H1 (cell line): ENCODE data around the gene ZDHHC17. TPM values are rescaled to one million over a fixed set of nuclear protein-coding genes. Genes with fewer than 3 reads are reported as not detected.

Experiments used
- ASH2L ChIP-seq: fragments of 200-600, 300-600 bp; sonication (generic); IDR thresholded peaks from one replicate; pipeline ENCODE4 v1.7.1; 2017; ENCODE audit warnings: low read length
- BCL11A ChIP-seq, 2 experiments: IDR thresholded peaks; one replicate each; pipeline ENCODE4 v1.6.1; 2011; ENCODE audit warnings: low read depth in 2 of 2, low read length in 2 of 2, mild to moderate bottlenecking in 2 of 2
- CHD7 ChIP-seq: fragments of 300-600 bp; sonication (generic); IDR thresholded peaks from 2 replicates; pipeline ENCODE4 v1.7.1; 2012; ENCODE audit warnings: low read length, moderate library complexity, mild to moderate bottlenecking, inconsistent platforms; ENCODE audit not compliant: insufficient replicate concordance
- GABPA ChIP-seq: IDR thresholded peaks from 2 replicates; pipeline ENCODE4 v1.6.1; 2011; ENCODE audit warnings: mild to moderate bottlenecking, low read length, moderate library complexity, borderline replicate concordance; ENCODE audit not compliant: insufficient read depth
- NANOG ChIP-seq: IDR thresholded peaks from 2 replicates; pipeline ENCODE4 v1.6.1; 2011; ENCODE audit warnings: low read length, low read depth, mild to moderate bottlenecking, inconsistent platforms; ENCODE audit not compliant: insufficient read depth, poor library complexity, severe bottlenecking
- PHF8 ChIP-seq: fragments of 200-600 bp; sonication (generic); conservative IDR thresholded peaks from 2 replicates; pipeline ENCODE4 v1.7.1; 2012; ENCODE audit warnings: low read depth, mild to moderate bottlenecking, inconsistent platforms, low read length, moderate library complexity
- POLR2A ChIP-seq, 2 experiments: IDR thresholded peaks; 1 replicate in 1 of 2; 2 replicates in 1 of 2; pipeline ENCODE4 v1.6.1; 2011; ENCODE audit warnings: low read depth in 2 of 2, low read length in 2 of 2, mild to moderate bottlenecking in 2 of 2; ENCODE audit errors: control extremely low read depth in 1 of 2
- SRF ChIP-seq: IDR thresholded peaks from 2 replicates; pipeline ENCODE4 v1.6.1; 2011; ENCODE audit warnings: mild to moderate bottlenecking, low read depth, low read length, moderate library complexity
- TAF7 ChIP-seq: optimal IDR thresholded peaks from 2 replicates; pipeline ENCODE3; 2011; ENCODE audit warnings: low read depth, mild to moderate bottlenecking, inconsistent platforms, low read length, moderate library complexity, borderline replicate concordance
- TBP ChIP-seq: IDR thresholded peaks from 2 replicates; pipeline ENCODE4 v1.6.1; 2011; ENCODE audit warnings: low read depth, low read length, improper control_type of control experiment
- polyA plus RNA-seq, 7 experiments: library from polyadenylated mRNA; depleted of rRNA in 3 of 7; stranded (reverse) in 5 of 7; unstranded in 2 of 7; fragments of >200 nt in 5 of 7; fragments of 200-250 nt in 2 of 7; gene quantifications; 1 replicate in 5 of 7; 2 replicates in 1 of 7; 4 replicates in 1 of 7; pipeline versions ENCODE4 v1.2.1 to v1.2.3, GENCODE V29; 2011 to 2013; ENCODE audit warnings: missing spikeins in 2 of 7, mixed read lengths in 2 of 7
- total RNA-seq: library from RNA; stranded (reverse); fragmentation: NEBNext Ultra II Directional; extraction: Animal tissue kit (Norgen Biotek cat#: 25700); gene quantifications from 2 replicates; pipeline ENCODE4 v1.2.1, GENCODE V29; 2021

The ZDHHC17 gene
- total and polyA plus RNA-seq, 2 of the 8 experiments (the other 6 are each of a cell fraction or from before 2014, with no cell fraction given), result 27.6 to 28.9 TPM

DNA sequence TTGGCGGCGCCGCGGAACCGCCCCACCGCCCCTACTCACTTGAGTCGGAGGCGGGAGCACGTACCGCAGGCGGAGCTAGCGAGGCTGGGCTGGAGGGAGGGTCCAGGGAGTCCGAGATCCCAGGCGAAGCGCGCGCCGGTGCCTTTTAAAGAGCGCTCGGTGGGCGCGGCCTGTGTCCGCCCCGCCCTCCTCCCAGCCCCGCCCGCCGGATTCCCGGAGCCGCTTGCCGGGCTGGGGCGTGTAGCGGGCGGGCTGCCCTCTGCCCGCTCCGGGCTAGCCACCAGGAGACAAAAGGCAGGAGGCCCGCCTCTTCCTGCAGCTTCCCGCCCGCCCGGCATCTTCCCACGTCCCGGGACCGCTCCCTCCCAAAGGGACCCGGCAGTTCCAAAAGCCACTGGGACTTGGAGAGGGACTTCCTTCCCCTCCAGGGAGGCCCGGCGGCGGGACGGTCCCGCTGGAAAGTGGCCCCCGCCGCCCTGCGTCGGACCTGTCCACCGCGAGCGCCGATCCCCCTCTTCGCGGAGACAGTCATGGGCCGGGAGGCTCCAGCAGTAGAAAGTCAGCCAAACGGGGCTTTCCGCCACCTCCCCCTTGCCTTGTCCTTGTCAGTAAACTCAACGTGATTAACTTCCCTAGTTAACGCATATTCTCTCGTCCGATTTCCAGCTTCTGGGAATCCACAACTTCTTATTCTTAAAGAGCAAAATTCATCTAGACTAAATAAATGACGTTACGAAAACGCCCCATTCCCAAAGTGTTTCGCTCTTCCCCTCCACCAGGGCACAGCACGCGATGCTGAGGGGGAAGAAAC, 115.2 kb downstream of the ZDHHC17 start, which contains the start of gene CSRP2 (continued):
- TF ChIP-seq ASH2L, result peak; percentile 85
- peak; percentile 96 to 97 for TF ChIP-seq POLR2A (IDR thresholded peaks at IDR 0.05; ENCODE audit: control extremely low read depth in 1 of 2, low read depth in 2 of 2, low read length in 2 of 2)
- TF ChIP-seq BCL11A (IDR thresholded peaks at IDR 0.05; ENCODE audit: low read depth in 2 of 2, low read length in 2 of 2), result no peak
- no peak for TF ChIP-seq GABPA
- no peak for TF ChIP-seq SRF
- peak; percentile 93 for TF ChIP-seq TBP
- no peak for TF ChIP-seq NANOG
- no peak for TF ChIP-seq CHD7
- TF ChIP-seq TAF7, result peak; percentile 44
- TF ChIP-seq PHF8, result peak; percentile 70
